HCT116 (cell line): ENCODE measurements around the gene NDUFAF5. TPM values are rescaled to one million over a fixed set of nuclear protein-coding genes. Genes with fewer than 3 reads are reported as not detected.

Experiments used
- ATAC-seq: fragments of 200-7000 bp; cut with Tn5 transposase; 2 replicates; pipeline ENCODE4 v1.9.1; 2020; ENCODE audit warnings: mild to moderate bottlenecking, moderate library complexity
- BruUV-seq: library from RNA; stranded (reverse); fragments of 400-500 nt; replicated peaks from 2 replicates; lab custom pipeline; 2021; lab: Mats Ljungman, UMichigan
- CTCF ChIA-PET: fragments of 300-600 bp; sonication (Branson Sonifier 250); formaldehyde crosslinking; loops from one replicate; lab custom pipeline; 2021; ENCODE audit warnings: antibody characterized with exemption; lab: Charles Lee
- POLR2A ChIA-PET: fragments of 300-600, 350-600 bp; sonication (Branson Sonifier 250); formaldehyde crosslinking; loops from one replicate; lab custom pipeline; 2021; ENCODE audit warnings: antibody characterized with exemption; lab: Charles Lee
- RAD21 ChIA-PET, 2 experiments: fragments of 300-600 bp; sonication (Branson Sonifier 250); formaldehyde crosslinking; loops; one replicate each; lab custom pipeline; 2023; ENCODE audit warnings: low total read pairs in 2 of 2; ENCODE audit not compliant: uncharacterized antibody in 2 of 2, unreplicated experiment in 2 of 2, low non-redundant PET in 1 of 2; lab: Charles Lee
- DNase-seq: peaks from one replicate; pipeline ENCODE4 v3.0.0-alpha.2; 2010; ENCODE audit warnings: low read depth, low spot score
- H2AFZ ChIP-seq: fragments of 200-600 bp; shearing (Covaris generic), sonication (generic); 2 replicates; pipeline ENCODE4 v1.6.1; 2017; ENCODE audit warnings: low read depth, mixed run types, mixed read lengths, antibody characterized with exemption, low read length; ENCODE audit not compliant: poor library complexity, severe bottlenecking
- H3K27ac ChIP-seq: 2 replicates; pipeline ENCODE4 v1.5.1; 2012; ENCODE audit warnings: low read depth, low read length
- H3K27me3 ChIP-seq: fragments of 200-600 bp; sonication (generic); 2 replicates; pipeline ENCODE4 v1.6.1; 2016; ENCODE audit warnings: mixed run types, low read length, mixed read lengths; ENCODE audit not compliant: insufficient read depth
- H3K36me3 ChIP-seq, 2 experiments: fragments of 200-500 bp in 1 of 2; fragments of 200-600 bp in 1 of 2; sonication (Bioruptor generic) in 1 of 2; sonication (generic) in 1 of 2; 2 replicates each; pipeline versions ENCODE4 v1.5.1 to v1.6.1; 2014 to 2016; ENCODE audit warnings: low read length in 2 of 2, inconsistent platforms in 1 of 2, mixed read lengths in 1 of 2, mixed run types in 1 of 2; ENCODE audit not compliant: insufficient read depth in 2 of 2, control insufficient read depth in 1 of 2
- H3K4me1 ChIP-seq, 2 experiments: fragments of 200-600 bp in 1 of 2; sonication (generic) in 1 of 2; 2 replicates each; pipeline versions ENCODE4 v1.5.1 to v1.6.1; 2012 to 2017; ENCODE audit warnings: low read length in 2 of 2, inconsistent platforms in 1 of 2, mild to moderate bottlenecking in 1 of 2, mixed read lengths in 1 of 2, mixed run types in 1 of 2, moderate library complexity in 1 of 2; ENCODE audit not compliant: insufficient read depth in 2 of 2, control insufficient read depth in 1 of 2
- H3K4me2 ChIP-seq: fragments of 200-600 bp; sonication (generic); 2 replicates; pipeline ENCODE4 v1.6.1; 2017; ENCODE audit warnings: mixed run types, low read length, mixed read lengths
- H3K4me3 ChIP-seq, 2 experiments: fragments of 200-600 bp in 1 of 2; sonication (generic) in 1 of 2; replicated peaks in 1 of 2; 2 replicates each; pipeline ENCODE4 v1.5.1; 2011 to 2016; ENCODE audit warnings: low read length in 2 of 2, control low read depth in 1 of 2, low read depth in 1 of 2, mild to moderate bottlenecking in 1 of 2, mixed read lengths in 1 of 2, mixed run types in 1 of 2
- H3K79me2 ChIP-seq: fragments of 200-600 bp; sonication (generic); 2 replicates; pipeline ENCODE4 v1.6.1; 2017; ENCODE audit warnings: mild to moderate bottlenecking, mixed run types, low read length, moderate library complexity, mixed read lengths; ENCODE audit not compliant: insufficient read depth
- H3K9ac ChIP-seq: fragments of 200-600 bp; sonication (generic); 2 replicates; pipeline ENCODE4 v1.6.1; 2016; ENCODE audit warnings: low read length, mixed read lengths
- H3K9me2 ChIP-seq: fragments of 200-600 bp; sonication (generic), shearing (Covaris generic); 2 replicates; pipeline ENCODE4 v1.6.1; 2017; ENCODE audit warnings: mixed run types, mild to moderate bottlenecking, moderate library complexity; ENCODE audit not compliant: insufficient read depth
- H3K9me3 ChIP-seq, 2 experiments: fragments of 200-500 bp in 1 of 2; fragments of 200-600 bp in 1 of 2; sonication (Bioruptor generic) in 1 of 2; sonication (generic) in 1 of 2; 2 replicates each; pipeline ENCODE4 v1.6.1; 2014 to 2017; ENCODE audit warnings: low read length in 2 of 2, mixed read lengths in 2 of 2, inconsistent platforms in 1 of 2, low read depth in 1 of 2, mild to moderate bottlenecking in 1 of 2, mixed run types in 1 of 2, moderate library complexity in 1 of 2; ENCODE audit not compliant: control insufficient read depth in 1 of 2, insufficient read depth in 1 of 2
- H4K20me1 ChIP-seq: fragments of 200-600 bp; sonication (generic), shearing (Covaris generic); 2 replicates; pipeline ENCODE4 v1.6.1; 2017; ENCODE audit warnings: mixed run types, mild to moderate bottlenecking, moderate library complexity; ENCODE audit not compliant: insufficient read depth
- CBX3 ChIP-seq: IDR thresholded peaks from 2 replicates; pipeline ENCODE4 v1.6.1; 2012; ENCODE audit warnings: low read depth
- CEBPB ChIP-seq: IDR thresholded peaks from 2 replicates; pipeline ENCODE4 v1.6.1; 2012; ENCODE audit warnings: low read depth
- EGR1 ChIP-seq: IDR thresholded peaks from 2 replicates; pipeline ENCODE4 v1.6.1; 2012; ENCODE audit warnings: low read depth
- ELF1 ChIP-seq: IDR thresholded peaks from 2 replicates; pipeline ENCODE4 v1.6.1; 2012; ENCODE audit warnings: low read depth, borderline replicate concordance
- EZH2 ChIP-seq: fragments of 200-600 bp; sonication (generic); IDR thresholded peaks from 2 replicates; pipeline ENCODE4 v1.6.1; 2017; ENCODE audit warnings: antibody characterized with exemption, mixed run types
- EZH2phosphoT487 ChIP-seq: fragments of 200-600 bp; IDR thresholded peaks from 2 replicates; pipeline ENCODE4 v1.6.1; 2018; ENCODE audit warnings: antibody characterized with exemption, borderline replicate concordance
- FOSL1 ChIP-seq: IDR thresholded peaks from 2 replicates; pipeline ENCODE4 v1.6.1; 2012; ENCODE audit warnings: low read depth
- JUND ChIP-seq: IDR thresholded peaks from 2 replicates; pipeline ENCODE4 v1.6.1; 2012
- POLR2A ChIP-seq: IDR thresholded peaks from 2 replicates; pipeline ENCODE4 v1.7.0; 2011; ENCODE audit warnings: borderline replicate concordance; ENCODE audit not compliant: insufficient read depth, insufficient read length; ENCODE audit errors: extremely low read depth
- POLR2AphosphoS5 ChIP-seq: IDR thresholded peaks from 2 replicates; pipeline ENCODE4 v1.6.1; 2011; ENCODE audit warnings: mild to moderate bottlenecking, low read depth, low read length, moderate library complexity
- RAD21 ChIP-seq: IDR thresholded peaks from 2 replicates; pipeline ENCODE4 v1.6.1; 2012; ENCODE audit warnings: low read depth, mild to moderate bottlenecking
- SIN3A ChIP-seq: IDR thresholded peaks from 2 replicates; pipeline ENCODE4 v1.6.1; 2012; ENCODE audit warnings: low read depth
- SP1 ChIP-seq: IDR thresholded peaks from 2 replicates; pipeline ENCODE4 v1.6.1; 2012; ENCODE audit warnings: low read depth
- SRF ChIP-seq: IDR thresholded peaks from 2 replicates; pipeline ENCODE4 v1.6.1; 2012; ENCODE audit warnings: low read depth
- TCF7L2 ChIP-seq: IDR thresholded peaks from 2 replicates; pipeline ENCODE4 v1.7.0; 2011; ENCODE audit warnings: borderline replicate concordance, inconsistent platforms; ENCODE audit not compliant: insufficient read depth, insufficient read length; ENCODE audit errors: extremely low read depth
- YY1 ChIP-seq: IDR thresholded peaks from 2 replicates; pipeline ENCODE4 v1.6.1; 2011; ENCODE audit warnings: low read length, low read depth, moderate library complexity, mild to moderate bottlenecking; ENCODE audit not compliant: insufficient replicate concordance; ENCODE audit errors: extremely low read depth
- intact Hi-C: fragments of 100-400 bp; cut with micrococcal nuclease; formaldehyde crosslinking; loops from 2 replicates; pipeline ENCODE4 v1.10.0; 2022
- total RNA-seq: library from RNA; stranded (reverse); gene quantifications from one replicate; pipeline ENCODE4 v1.2.1, GENCODE V29; 2021; ENCODE audit not compliant: unreplicated experiment
- TF ChIP-seq, protein P1 (sequence below): IDR thresholded peaks from 2 replicates; pipeline ENCODE4 v1.6.1; 2012; ENCODE audit warnings: low read depth

NDUFAF5 gene
- total RNA-seq, 1 experiment from 2014 or later = 30.8 TPM

- RAD21 ChIA-PET = no interaction called here
- H3K4me1 ChIP-seq = peaks cover 0 to 7% of the 10 kb centered on the region in 2 experiments; a peak in 2 of 4 replicates
- H3K9ac ChIP-seq = no peak overlapping the region
- H3K27me3 ChIP-seq = no peaks in the 10 kb centered on the region
- BruUV-seq = no TSS peak
- peaks cover 55 to 79% of the 10 kb centered on the region in 2 experiments for H3K36me3 ChIP-seq
- H4K20me1 ChIP-seq = peaks cover 2% of the 10 kb centered on the region; the same call in 1 of the 2 replicates
- H3K79me2 ChIP-seq = peaks cover 45% of the 10 kb centered on the region
- H3K4me2 ChIP-seq = no peak overlapping the region
- H3K9me2 ChIP-seq = no peaks in the 10 kb centered on the region
- TF ChIP-seq CBX3 (no peak), EZH2phosphoT487 (no peak), ELF1 (no peak), EZH2 (no peak), TCF7L2 (no peak), YY1 (no peak), FOSL1 (no peak), SP1 (no peak), EGR1 (no peak), POLR2AphosphoS5 (no peak), JUND (no peak), SIN3A (no peak), SRF (no peak), CEBPB (no peak), RAD21 (no peak), POLR2A (no peak)
- TF ChIP-seq, protein P1, sequence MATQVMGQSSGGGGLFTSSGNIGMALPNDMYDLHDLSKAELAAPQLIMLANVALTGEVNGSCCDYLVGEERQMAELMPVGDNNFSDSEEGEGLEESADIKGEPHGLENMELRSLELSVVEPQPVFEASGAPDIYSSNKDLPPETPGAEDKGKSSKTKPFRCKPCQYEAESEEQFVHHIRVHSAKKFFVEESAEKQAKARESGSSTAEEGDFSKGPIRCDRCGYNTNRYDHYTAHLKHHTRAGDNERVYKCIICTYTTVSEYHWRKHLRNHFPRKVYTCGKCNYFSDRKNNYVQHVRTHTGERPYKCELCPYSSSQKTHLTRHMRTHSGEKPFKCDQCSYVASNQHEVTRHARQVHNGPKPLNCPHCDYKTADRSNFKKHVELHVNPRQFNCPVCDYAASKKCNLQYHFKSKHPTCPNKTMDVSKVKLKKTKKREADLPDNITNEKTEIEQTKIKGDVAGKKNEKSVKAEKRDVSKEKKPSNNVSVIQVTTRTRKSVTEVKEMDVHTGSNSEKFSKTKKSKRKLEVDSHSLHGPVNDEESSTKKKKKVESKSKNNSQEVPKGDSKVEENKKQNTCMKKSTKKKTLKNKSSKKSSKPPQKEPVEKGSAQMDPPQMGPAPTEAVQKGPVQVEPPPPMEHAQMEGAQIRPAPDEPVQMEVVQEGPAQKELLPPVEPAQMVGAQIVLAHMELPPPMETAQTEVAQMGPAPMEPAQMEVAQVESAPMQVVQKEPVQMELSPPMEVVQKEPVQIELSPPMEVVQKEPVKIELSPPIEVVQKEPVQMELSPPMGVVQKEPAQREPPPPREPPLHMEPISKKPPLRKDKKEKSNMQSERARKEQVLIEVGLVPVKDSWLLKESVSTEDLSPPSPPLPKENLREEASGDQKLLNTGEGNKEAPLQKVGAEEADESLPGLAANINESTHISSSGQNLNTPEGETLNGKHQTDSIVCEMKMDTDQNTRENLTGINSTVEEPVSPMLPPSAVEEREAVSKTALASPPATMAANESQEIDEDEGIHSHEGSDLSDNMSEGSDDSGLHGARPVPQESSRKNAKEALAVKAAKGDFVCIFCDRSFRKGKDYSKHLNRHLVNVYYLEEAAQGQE = no peak
- POLR2A ChIA-PET = interaction anchor here (1.2 kb wide), 1 partner anchor 16 kb away, joined by 3 read pairs; no protein-coding TSS in a partner anchor
- CTCF ChIA-PET = interaction anchor here (0.8 to 3.6 kb wide), 10 partner anchors 8 to 653 kb away, joined by 3 to 23 read pairs (median 6); partner anchors contain the start of genes ESF1 and NDUFAF5
- intact Hi-C loops = loop anchor here (5.0 kb wide), 3 partner anchors 315 to 655 kb away; no protein-coding TSS in a partner anchor
- H3K4me3 ChIP-seq = no peak overlapping the region
- no peak overlapping the region for H2AFZ ChIP-seq
- H3K9me3 ChIP-seq = no peaks in the 10 kb centered on the region
- H3K27ac ChIP-seq = no peak overlapping the region
- ATAC-seq (no peak), DNase-seq (no peak)
These were observed 12.3 kb upstream of the NDUFAF5 start for GRCh38 chr20:13772529-13772928.
